Psoas muscle (tissue), 8 donors: ENCODE data around the gene DPP9. TPM values are rescaled to one million over a fixed set of nuclear protein-coding genes. Genes with fewer than 3 reads are reported as not detected.

Source experiments
- ATAC-seq, 4 donors: fragments of 200-7000 bp; cut with Tn5 transposase; one replicate each; pipeline ENCODE4 v1.9.1; 2020; ENCODE audit warnings: moderate library complexity in 3 of 4, mild to moderate bottlenecking in 2 of 4
- DNase-seq, 2 donors: peaks; one replicate each; pipeline ENCODE4 v3.0.0-alpha.2; 2020
- H3K27ac ChIP-seq: fragments of 200-600 bp; one replicate; pipeline ENCODE4 v1.8.0; 2022
- H3K27me3 ChIP-seq, 3 donors: fragments of 200-600 bp in 1 of 3; one replicate each; pipeline versions ENCODE4 v1.6.1 to v1.8.0; 2013 to 2022; ENCODE audit warnings: low read length in 2 of 3, mild to moderate bottlenecking in 2 of 3, moderate library complexity in 1 of 3; ENCODE audit not compliant: insufficient read depth in 3 of 3
- H3K36me3 ChIP-seq, 2 donors: fragments of 200-600 bp in 1 of 2; one replicate each; pipeline versions ENCODE4 v1.6.1 to v1.8.0; 2013 to 2022; ENCODE audit warnings: low read depth in 1 of 2, mild to moderate bottlenecking in 1 of 2, moderate library complexity in 1 of 2; ENCODE audit not compliant: insufficient read depth in 1 of 2
- H3K4me1 ChIP-seq: fragments of 200-600 bp; one replicate; pipeline ENCODE4 v1.8.0; 2022
- H3K4me3 ChIP-seq: fragments of 200-600 bp; one replicate; pipeline ENCODE4 v1.8.0; 2022; ENCODE audit warnings: mild to moderate bottlenecking
- H3K9me3 ChIP-seq: fragments of 200-600 bp; one replicate; pipeline ENCODE4 v1.8.0; 2022
- CTCF ChIP-seq: fragments of 200-600 bp; IDR thresholded peaks from one replicate; pipeline ENCODE4 v1.8.0; 2022; ENCODE audit warnings: antibody characterized with exemption
- WGBS, 3 donors: extraction: QIAGEN DNeasy Blood & Tissue Kit; methylation state at CpG; one replicate each; pipeline versions ENCODE4 v1.1.6 to v1.1.7; 2013; 5-methylcytosine and 5-hydroxymethylcytosine counted together
- intact Hi-C, 2 donors: fragments of 100-400 bp; cut with DNase I; formaldehyde crosslinking; loops; one replicate each; pipeline versions ENCODE4 v1.11.0 to v1.14.2; 2022
- polyA plus RNA-seq, 3 donors: library from polyadenylated mRNA; stranded (reverse); fragments of 200-250 nt; gene quantifications; one replicate each; pipeline ENCODE4 v1.2.3, GENCODE V29; 2013
- total RNA-seq, 4 donors: library from RNA; stranded (reverse); fragmentation: NEBNext Ultra II Directional in 2 of 4; extraction: Animal tissue kit (Norgen Biotek cat#: 25700) in 2 of 4; gene quantifications; one replicate each; pipeline versions ENCODE4 v1.2.1 to v1.2.4, GENCODE V29; 2021 to 2023
- donor health status: healthy with polysubstance abuse.
- donor health status: DM: no; HTN: no; CAD: no; lungs with moderate emphysema.
- donor health status: Bipolar disorder and iron deficiency.
- donor health status: healthy.
- donor health status: DM: yes; HTN: yes; CAD: no.
- donor health status: DM: no; HTN: no; CAD: no.
- donor health status: DM: no; HTN: no; CAD: no.
- donor health status: DM: yes; HTN: yes; CAD: no.

DPP9 gene
- total and polyA plus RNA-seq, 7 donors, result 55.9 to 138 (median 90.3) TPM

GRCh38 chr19:4758659-4759058 lies 35.0 kb upstream of the DPP9 start:
- Histone ChIP-seq H3K4me3 (no peak overlapping the region), H3K36me3 (no peaks in the 10 kb centered on the region), H3K9me3 (no peaks in the 10 kb centered on the region), H3K27me3 (peaks cover 0 to 9% (median 3%) of the 10 kb centered on the region in 3 donors), H3K27ac (no peak overlapping the region), H3K4me1 (peaks cover 4% of the 10 kb centered on the region)
- TF ChIP-seq CTCF, result no peak
- no peak for DNase-seq
- no peak for ATAC-seq
- intact Hi-C loops, result no loop called here
- WGBS, 3 donors, result 69 to 70% (median 69%) methylated on average over 5 of the region's 5 CpGs

GRCh38 chr19:4758082-4758481 lies 34.4 kb upstream of the DPP9 start:
- DNase-seq (no peak), ATAC-seq (no peak)
- Histone ChIP-seq H3K27me3 (peaks cover 0 to 9% (median 3%) of the 10 kb centered on the region in 3 donors), H3K36me3 (no peaks in the 10 kb centered on the region), H3K4me3 (no peak overlapping the region), H3K27ac (no peak overlapping the region), H3K4me1 (peaks cover 4% of the 10 kb centered on the region), H3K9me3 (no peaks in the 10 kb centered on the region)
- no peak for TF ChIP-seq CTCF
- intact Hi-C loops, result no loop called here
- 66 to 72% (median 66%) methylated on average over 4 of the region's 4 CpGs for WGBS, 3 donors

- no peak overlapping the region for H3K4me3 ChIP-seq
- DNase-seq (no peak), ATAC-seq (no peak)
- peaks cover 4% of the 10 kb centered on the region for H3K4me1 ChIP-seq
- TF ChIP-seq CTCF, result no peak
- 77 to 82% (median 79%) methylated on average over 7 of the region's 7 CpGs for WGBS, 3 donors
- intact Hi-C loops, result no loop called here
- H3K27ac ChIP-seq, result no peak overlapping the region
- no peaks in the 10 kb centered on the region for H3K36me3 ChIP-seq
- peaks cover 0 to 3% (median 0%) of the 10 kb centered on the region in 3 donors for H3K27me3 ChIP-seq
- H3K9me3 ChIP-seq, result no peaks in the 10 kb centered on the region
These were observed 31.8 kb upstream of the DPP9 start for GRCh38 chr19:4755459-4755858.

GRCh38 chr19:4754248-4754647 lies 30.6 kb upstream of the DPP9 start:
- TF ChIP-seq CTCF, result no peak
- ATAC-seq (no peak), DNase-seq (no peak)
- H3K27me3 ChIP-seq, result peaks cover 0 to 4% (median 0%) of the 10 kb centered on the region in 3 donors
- no peaks in the 10 kb centered on the region for H3K36me3 ChIP-seq
- no peak overlapping the region for H3K27ac ChIP-seq
- 47 to 63% (median 61%) methylated on average over 4 to 6 of the region's 6 CpGs for WGBS, 3 donors
- H3K4me3 ChIP-seq, result no peak overlapping the region
- intact Hi-C loops, result no loop called here
- no peaks in the 10 kb centered on the region for H3K4me1 ChIP-seq
- H3K9me3 ChIP-seq, result no peaks in the 10 kb centered on the region

- no peaks in the 10 kb centered on the region for H3K36me3 ChIP-seq
- H3K4me3 ChIP-seq, result no peak overlapping the region
- peaks cover 6% of the 10 kb centered on the region for H3K4me1 ChIP-seq
- TF ChIP-seq CTCF, result no peak
- no peak overlapping the region for H3K27ac ChIP-seq
- WGBS, 3 donors, result 61 to 71% (median 68%) methylated on average over 17 to 18 of the region's 18 CpGs
- intact Hi-C loops, result no loop called here
- ATAC-seq (no peak), DNase-seq (no peak)
- H3K9me3 ChIP-seq, result no peaks in the 10 kb centered on the region
- peaks cover 0 to 12% (median 2%) of the 10 kb centered on the region in 3 donors for H3K27me3 ChIP-seq
These were observed 26.4 kb upstream of the DPP9 start for GRCh38 chr19:4749870-4750590.
